Activated naive CD4-positive, alpha-beta T cell treated with anti-CD3 and anti-CD28 coated beads, Interleukin-2, amount 10 ng/mL, durations not matched to agents 7 days and 5 days (primary cell): ENCODE data around the gene SMG6.
"Not testable (repeated sequence)": the region's sequence is repeated elsewhere in the genome, so short reads cannot be mapped to it uniquely, and the experiment has no call there.

Source experiments
- CTCF ChIA-PET: fragments of 350-600 bp; sonication (Branson Sonifier 250); formaldehyde crosslinking; loops from one replicate; lab custom pipeline; 2021; ENCODE audit warnings: antibody characterized with exemption; lab: Charles Lee
- DNase-seq: peaks from one replicate; pipeline ENCODE4 v3.0.0-alpha.2; 2020
- H3K27ac Mint-ChIP-seq: one replicate; pipeline ENCODE4 v1.8.0; 2021; ENCODE audit warnings: mild to moderate bottlenecking, moderate library complexity, mixed read lengths
- H3K27me3 Mint-ChIP-seq: one replicate; pipeline ENCODE4 v1.8.0; 2021; ENCODE audit warnings: mild to moderate bottlenecking, mixed read lengths
- H3K36me3 Mint-ChIP-seq: one replicate; pipeline ENCODE4 v1.8.0; 2021; ENCODE audit warnings: mixed read lengths
- H3K4me1 Mint-ChIP-seq: one replicate; pipeline ENCODE4 v1.8.0; 2021; ENCODE audit warnings: mixed read lengths
- H3K4me3 Mint-ChIP-seq: one replicate; pipeline ENCODE4 v1.8.0; 2021; ENCODE audit warnings: mild to moderate bottlenecking, moderate library complexity, mixed read lengths
- H3K9me3 Mint-ChIP-seq: one replicate; pipeline ENCODE4 v1.8.0; 2021; ENCODE audit warnings: mixed read lengths

SMG6 gene

GRCh38 chr17:2331303-2331702 lies 27.7 kb upstream of the SMG6 start:
- no peak for DNase-seq
- CTCF ChIA-PET, result interaction anchor here (2.4 kb wide), 1 partner anchor 22 kb away, joined by 8 read pairs; no protein-coding TSS in a partner anchor
- Mint-ChIP-seq H3K27me3 (no peaks in the 10 kb centered on the region), H3K27ac (no peak overlapping the region), H3K4me3 (no peak overlapping the region), H3K9me3 (no peaks in the 10 kb centered on the region), H3K4me1 (peaks cover 25% of the 10 kb centered on the region), H3K36me3 (peaks cover 29% of the 10 kb centered on the region)

GRCh38 chr17:2323629-2324314 lies 20.2 kb upstream of the SMG6 start:
- Mint-ChIP-seq H3K9me3 (no peaks in the 10 kb centered on the region), H3K27ac (no peak overlapping the region), H3K4me3 (no peak overlapping the region), H3K36me3 (peaks cover 42% of the 10 kb centered on the region), H3K4me1 (peaks cover 2% of the 10 kb centered on the region), H3K27me3 (no peaks in the 10 kb centered on the region)
- CTCF ChIA-PET, result no interaction called here
- no peak for DNase-seq

- Mint-ChIP-seq H3K36me3 (peaks cover 40% of the 10 kb centered on the region), H3K4me1 (peaks cover 2% of the 10 kb centered on the region), H3K9me3 (no peaks in the 10 kb centered on the region), H3K27me3 (no peaks in the 10 kb centered on the region), H3K27ac (no peak overlapping the region), H3K4me3 (no peak overlapping the region)
- CTCF ChIA-PET, result no interaction called here
- no peak for DNase-seq
Observed at GRCh38 chr17:2321399-2321798, 17.8 kb upstream of the SMG6 start.

GRCh38 chr17:2319051-2319450 lies 15.5 kb upstream of the SMG6 start:
- H3K4me3 Mint-ChIP-seq, result no peak overlapping the region
- no peak for DNase-seq
- no peaks in the 10 kb centered on the region for H3K4me1 Mint-ChIP-seq
- peaks cover 30% of the 10 kb centered on the region for H3K36me3 Mint-ChIP-seq
- H3K27me3 Mint-ChIP-seq, result no peaks in the 10 kb centered on the region
- no peaks in the 10 kb centered on the region for H3K9me3 Mint-ChIP-seq
- no peak overlapping the region for H3K27ac Mint-ChIP-seq
- CTCF ChIA-PET, result interaction anchor here (0.6 kb wide), 1 partner anchor 61 kb away, joined by 4 read pairs; no protein-coding TSS in a partner anchor

- Mint-ChIP-seq H3K4me3 (no peak overlapping the region), H3K27ac (no peak overlapping the region), H3K4me1 (no peaks in the 10 kb centered on the region), H3K27me3 (no peaks in the 10 kb centered on the region), H3K36me3 (peaks cover 17% of the 10 kb centered on the region), H3K9me3 (no peaks in the 10 kb centered on the region)
- no peak for DNase-seq
- CTCF ChIA-PET, result no interaction called here
Observed at GRCh38 chr17:2317796-2318195, 14.2 kb upstream of the SMG6 start.

GRCh38 chr17:2316916-2317205 lies 13.3 kb upstream of the SMG6 start:
- H3K4me1 Mint-ChIP-seq, H3K27ac Mint-ChIP-seq, H3K9me3 Mint-ChIP-seq, DNase-seq, CTCF ChIA-PET, H3K4me3 Mint-ChIP-seq, H3K27me3 Mint-ChIP-seq: not testable (repeated sequence)
- peaks cover 16% of the 10 kb centered on the region for H3K36me3 Mint-ChIP-seq

GRCh38 chr17:2312736-2313135 lies 9.2 kb upstream of the SMG6 start:
- Mint-ChIP-seq H3K36me3 (peaks cover 10% of the 10 kb centered on the region), H3K4me1 (peaks cover 6% of the 10 kb centered on the region), H3K4me3 (no peak overlapping the region), H3K9me3 (no peaks in the 10 kb centered on the region), H3K27ac (no peak overlapping the region), H3K27me3 (no peaks in the 10 kb centered on the region)
- CTCF ChIA-PET, result no interaction called here
- DNase-seq, result no peak

- DNase-seq, result no peak
- no peak overlapping the region for H3K27ac Mint-ChIP-seq
- H3K4me3 Mint-ChIP-seq, result no peak overlapping the region
- H3K9me3 Mint-ChIP-seq, result no peaks in the 10 kb centered on the region
- CTCF ChIA-PET, result no interaction called here
- H3K4me1 Mint-ChIP-seq, result peaks cover 26% of the 10 kb centered on the region
- peaks cover 27% of the 10 kb centered on the region for H3K36me3 Mint-ChIP-seq
- H3K27me3 Mint-ChIP-seq, result no peaks in the 10 kb centered on the region
Observed at GRCh38 chr17:2309338-2310154, 6.0 kb upstream of the SMG6 start.

- CTCF ChIA-PET, result no interaction called here
- no peaks in the 10 kb centered on the region for H3K9me3 Mint-ChIP-seq
- no peak for DNase-seq
- no peak overlapping the region for H3K27ac Mint-ChIP-seq
- no peaks in the 10 kb centered on the region for H3K27me3 Mint-ChIP-seq
- H3K4me1 Mint-ChIP-seq, result peaks cover 53% of the 10 kb centered on the region
- H3K4me3 Mint-ChIP-seq, result peak overlapping the region; percentile 62
- peaks cover 34% of the 10 kb centered on the region for H3K36me3 Mint-ChIP-seq
Observed at GRCh38 chr17:2304931-2305330, 1.3 kb upstream of the SMG6 start.

- Mint-ChIP-seq H3K27ac (peak overlapping the region; percentile 91), H3K36me3 (peaks cover 42% of the 10 kb centered on the region), H3K9me3 (no peaks in the 10 kb centered on the region), H3K4me3 (peak overlapping the region; percentile 95), H3K4me1 (peaks cover 59% of the 10 kb centered on the region), H3K27me3 (no peaks in the 10 kb centered on the region)
- CTCF ChIA-PET, result interaction anchor here (1.2 to 1.7 kb wide), 3 partner anchors 18 to 248 kb away, joined by 3 to 5 read pairs (median 3); partner anchors contain the start of gene HIC1
- DNase-seq, result no peak
Observed at GRCh38 chr17:2302778-2303203, 794 bp downstream of the SMG6 start.

- Mint-ChIP-seq H3K36me3 (peaks cover 49% of the 10 kb centered on the region), H3K9me3 (no peaks in the 10 kb centered on the region), H3K4me3 (no peak overlapping the region), H3K4me1 (peaks cover 65% of the 10 kb centered on the region), H3K27me3 (no peaks in the 10 kb centered on the region), H3K27ac (no peak overlapping the region)
- CTCF ChIA-PET, result no interaction called here
- DNase-seq, result no peak
Observed at GRCh38 chr17:2299756-2300155, 3.8 kb downstream of the SMG6 start.

- CTCF ChIA-PET, result no interaction called here
- DNase-seq, result no peak
- Mint-ChIP-seq H3K27me3 (no peaks in the 10 kb centered on the region), H3K4me3 (no peak overlapping the region), H3K4me1 (peaks cover 64% of the 10 kb centered on the region), H3K36me3 (peaks cover 53% of the 10 kb centered on the region), H3K9me3 (no peaks in the 10 kb centered on the region), H3K27ac (no peak overlapping the region)
Observed at GRCh38 chr17:2299136-2299535, 4.4 kb downstream of the SMG6 start.

- Mint-ChIP-seq H3K36me3 (peaks cover 61% of the 10 kb centered on the region), H3K4me3 (no peak overlapping the region), H3K9me3 (no peaks in the 10 kb centered on the region), H3K4me1 (peaks cover 58% of the 10 kb centered on the region), H3K27ac (no peak overlapping the region), H3K27me3 (no peaks in the 10 kb centered on the region)
- no peak for DNase-seq
- CTCF ChIA-PET, result interaction anchor here (1.2 kb wide), 1 partner anchor 241 kb away, joined by 3 read pairs; no protein-coding TSS in a partner anchor
Observed at GRCh38 chr17:2297023-2297422, 6.6 kb downstream of the SMG6 start.

GRCh38 chr17:2295575-2295974 lies 8.0 kb downstream of the SMG6 start:
- Mint-ChIP-seq H3K36me3 (peaks cover 67% of the 10 kb centered on the region), H3K4me1 (peaks cover 44% of the 10 kb centered on the region), H3K27me3 (no peaks in the 10 kb centered on the region), H3K27ac (no peak overlapping the region), H3K9me3 (no peaks in the 10 kb centered on the region), H3K4me3 (no peak overlapping the region)
- CTCF ChIA-PET, result interaction anchor here (1.0 kb wide), 1 partner anchor 238 kb away, joined by 4 read pairs; no protein-coding TSS in a partner anchor
- no peak for DNase-seq

GRCh38 chr17:2292100-2292499 lies 11.5 kb downstream of the SMG6 start:
- no peaks in the 10 kb centered on the region for H3K9me3 Mint-ChIP-seq
- peaks cover 61% of the 10 kb centered on the region for H3K36me3 Mint-ChIP-seq
- H3K4me1 Mint-ChIP-seq, result peaks cover 20% of the 10 kb centered on the region
- H3K27me3 Mint-ChIP-seq, result no peaks in the 10 kb centered on the region
- DNase-seq, result no peak
- H3K4me3 Mint-ChIP-seq, result no peak overlapping the region
- no peak overlapping the region for H3K27ac Mint-ChIP-seq
- CTCF ChIA-PET, result interaction anchor here (0.7 kb wide), 1 partner anchor 24 kb away, joined by 3 read pairs; no protein-coding TSS in a partner anchor
